ENCODE data around the gene PGLYRP3. TPM values are rescaled to one million over a fixed set of nuclear protein-coding genes. Genes with fewer than 3 reads are reported as not detected.

PGLYRP3 gene
- total RNA-seq, 1 donor from 2014 or later: not detected

GRCh38 chr1:153262462-153263157 lies 50.1 kb downstream of the PGLYRP3 start:
- no peak for DNase-seq (ENCODE audit: low spot score)
- no peak for ATAC-seq

GRCh38 chr1:153262070-153262366 lies 50.7 kb downstream of the PGLYRP3 start:
- DNase-seq (ENCODE audit: low spot score): no peak
- no peak for ATAC-seq

GRCh38 chr1:153261281-153262069 lies 51.3 kb downstream of the PGLYRP3 start:
- DNase-seq (ENCODE audit: low spot score) (no peak), ATAC-seq (peak; percentile 57)

GRCh38 chr1:153260585-153261280 lies 52.0 kb downstream of the PGLYRP3 start:
- no peak for ATAC-seq
- DNase-seq (ENCODE audit: low spot score): no peak

GRCh38 chr1:153259387-153259786 lies 53.4 kb downstream of the PGLYRP3 start, which contains the start of gene LORICRIN:
TSS of gene LORICRIN (plus strand) at chr1:153259687. CDS start at chr1:153260950, 1,263 bp downstream.
- DNase-seq (ENCODE audit: low spot score): no peak
- no peak for ATAC-seq

GRCh38 chr1:153253693-153254092 lies 59.1 kb downstream of the PGLYRP3 start:
- no peak for DNase-seq (ENCODE audit: low spot score)

GRCh38 chr1:153253076-153253475 lies 59.7 kb downstream of the PGLYRP3 start:
- ATAC-seq: no peak

More at GRCh38 chr1:153253693-153254092, 59.1 kb downstream of the PGLYRP3 start:
- no peak for ATAC-seq

GRCh38 chr1:153251988-153252387 lies 60.8 kb downstream of the PGLYRP3 start:
- no peak for DNase-seq (ENCODE audit: low spot score)
- ATAC-seq: no peak

More at GRCh38 chr1:153253076-153253475, 59.7 kb downstream of the PGLYRP3 start:
- DNase-seq (ENCODE audit: low spot score): no peak

GRCh38 chr1:153251562-153251961 lies 61.2 kb downstream of the PGLYRP3 start:
- DNase-seq (ENCODE audit: low spot score) (no peak), ATAC-seq (no peak)

- DNase-seq (ENCODE audit: low spot score): no peak
- no peak for ATAC-seq
Observed at GRCh38 chr1:153251087-153251486, 61.7 kb downstream of the PGLYRP3 start.

GRCh38 chr1:153250166-153250565 lies 62.6 kb downstream of the PGLYRP3 start:
- no peak for DNase-seq (ENCODE audit: low spot score)
- no peak for ATAC-seq

GRCh38 chr1:153248176-153248879 lies 64.4 kb downstream of the PGLYRP3 start:
- DNase-seq (ENCODE audit: low spot score) (no peak), ATAC-seq (no peak)

Other genes with a start within 250 kb of the PGLYRP3 start
- not detected for gene SPRR2B, start 241.3 kb downstream of the PGLYRP3 start, total RNA-seq
- gene SPRR2E, start 218.4 kb downstream of the PGLYRP3 start, total RNA-seq: not detected
- not detected for gene SPRR2F, start 199.4 kb downstream of the PGLYRP3 start, total RNA-seq
- not detected for gene SPRR2G, start 162.1 kb downstream of the PGLYRP3 start, total RNA-seq
- gene LELP1, start 109.5 kb downstream of the PGLYRP3 start, total RNA-seq: not detected
- gene PRR9, start 95.4 kb downstream of the PGLYRP3 start, total RNA-seq: not detected
- gene LORICRIN, start 53.3 kb downstream of the PGLYRP3 start, total RNA-seq: not detected
- not detected for gene PGLYRP4, start 35.9 kb upstream of the PGLYRP3 start, total RNA-seq
- 36.3 TPM for gene S100A9, start 44.9 kb upstream of the PGLYRP3 start, total RNA-seq
- 1.2 TPM for gene S100A12, start 62.7 kb upstream of the PGLYRP3 start, total RNA-seq
- 23.7 TPM for gene S100A8, start 78.1 kb upstream of the PGLYRP3 start, total RNA-seq
- not detected for gene S100A7A, start 103.6 kb upstream of the PGLYRP3 start, total RNA-seq
- not detected for gene S100A7, start 147.7 kb upstream of the PGLYRP3 start, total RNA-seq
- gene S100A6, start 223.0 kb upstream of the PGLYRP3 start, total RNA-seq: 13.9 TPM
- gene S100A5, start 228.0 kb upstream of the PGLYRP3 start, total RNA-seq: not detected
- gene S100A4, start 232.9 kb upstream of the PGLYRP3 start, total RNA-seq: 7.1 TPM
- gene S100A3, start 236.3 kb upstream of the PGLYRP3 start, total RNA-seq: not detected